ENCODE measurements around the gene PPP1R1C.

Gene PPP1R1C

GRCh38 chr2:182113334-182113733 lies 127.7 kb downstream of the PPP1R1C start:
- H3K36me3 ChIP-seq, result no peaks in the 10 kb centered on the region
- no peak for DNase-seq
- H3K27ac ChIP-seq, result no peak overlapping the region
- H3K27me3 ChIP-seq (ENCODE audit: insufficient read depth, low read depth, severe bottlenecking), result no peaks in the 10 kb centered on the region
- TF ChIP-seq CTCF (IDR thresholded peaks at IDR 0.05; ENCODE audit: low read depth, low read length), result no peak
- H3K9me3 ChIP-seq (ENCODE audit: severe bottlenecking), result no peaks in the 10 kb centered on the region
- H3K4me3 ChIP-seq (ENCODE audit: low read depth, low read length), result no peak overlapping the region

GRCh38 chr2:182115258-182115657 lies 129.6 kb downstream of the PPP1R1C start:
- DNase-seq, result no peak
- no peak for TF ChIP-seq CTCF (IDR thresholded peaks at IDR 0.05; ENCODE audit: low read depth, low read length)
- no peaks in the 10 kb centered on the region for H3K9me3 ChIP-seq (ENCODE audit: severe bottlenecking)
- H3K36me3 ChIP-seq, result no peaks in the 10 kb centered on the region
- H3K27me3 ChIP-seq (ENCODE audit: insufficient read depth, low read depth, severe bottlenecking), result no peaks in the 10 kb centered on the region
- H3K4me3 ChIP-seq (ENCODE audit: low read depth, low read length), result no peak overlapping the region
- no peak overlapping the region for H3K27ac ChIP-seq

GRCh38 chr2:182116774-182117173 lies 131.1 kb downstream of the PPP1R1C start:
- Histone ChIP-seq H3K4me3 (ENCODE audit: low read depth, low read length) (no peak overlapping the region), H3K27me3 (ENCODE audit: insufficient read depth, low read depth, severe bottlenecking) (no peaks in the 10 kb centered on the region)

GRCh38 chr2:182117196-182117595 lies 131.5 kb downstream of the PPP1R1C start:
- no peak overlapping the region for H3K4me3 ChIP-seq (ENCODE audit: low read depth, low read length)
- H3K27me3 ChIP-seq (ENCODE audit: insufficient read depth, low read depth, severe bottlenecking), result no peaks in the 10 kb centered on the region
- TF ChIP-seq CTCF (IDR thresholded peaks at IDR 0.05; ENCODE audit: low read depth, low read length), result no peak
- no peak for DNase-seq
- H3K36me3 ChIP-seq, result no peaks in the 10 kb centered on the region
- no peak overlapping the region for H3K27ac ChIP-seq
- no peaks in the 10 kb centered on the region for H3K9me3 ChIP-seq (ENCODE audit: severe bottlenecking)

More at GRCh38 chr2:182116774-182117173, 131.1 kb downstream of the PPP1R1C start:
- H3K27ac ChIP-seq, result no peak overlapping the region
- H3K9me3 ChIP-seq (ENCODE audit: severe bottlenecking), result no peaks in the 10 kb centered on the region
- no peak for TF ChIP-seq CTCF (IDR thresholded peaks at IDR 0.05; ENCODE audit: low read depth, low read length)
- no peaks in the 10 kb centered on the region for H3K36me3 ChIP-seq
- DNase-seq, result no peak

GRCh38 chr2:182128821-182129707 lies 143.4 kb downstream of the PPP1R1C start:
- no peak overlapping the region for H3K27ac ChIP-seq
- H3K27me3 ChIP-seq (ENCODE audit: insufficient read depth, low read depth, severe bottlenecking), result no peaks in the 10 kb centered on the region
- no peak overlapping the region for H3K4me3 ChIP-seq (ENCODE audit: low read depth, low read length)
- no peak for DNase-seq
- H3K36me3 ChIP-seq, result no peaks in the 10 kb centered on the region
- H3K9me3 ChIP-seq (ENCODE audit: severe bottlenecking), result no peaks in the 10 kb centered on the region
- TF ChIP-seq CTCF (IDR thresholded peaks at IDR 0.05; ENCODE audit: low read depth, low read length), result no peak

All from WERI-Rb-1 (cell line).